KOPT-K1 (cell line): Measurements from ENCODE around the gene DRGX.

ENCODE experiments used
- H3K27ac ChIP-seq: fragments of 200-600 bp; sonication (generic); 2 replicates; pipeline ENCODE4 v1.5.1; 2016; ENCODE audit warnings: antibody characterized with exemption, mild to moderate bottlenecking, low read depth, low read length; ENCODE audit not compliant: poor library complexity, severe bottlenecking
- H3K36me3 ChIP-seq: fragments of 200-600 bp; sonication (generic); 2 replicates; pipeline ENCODE4 v1.5.1; 2017; ENCODE audit warnings: antibody characterized with exemption, mild to moderate bottlenecking, low read length, moderate library complexity; ENCODE audit not compliant: insufficient read depth
- H3K9me3 ChIP-seq: fragments of 200-600 bp; sonication (generic); 2 replicates; pipeline ENCODE4 v1.5.1; 2017; ENCODE audit warnings: antibody characterized with exemption, low read length, mild to moderate bottlenecking; ENCODE audit not compliant: insufficient read depth, poor library complexity, severe bottlenecking

The DRGX gene

GRCh38 chr10:49396666-49396999 is 744 bp upstream of the DRGX start:
- Histone ChIP-seq H3K36me3 (no peaks in the 10 kb centered on the region), H3K9me3 (no peaks in the 10 kb centered on the region), H3K27ac (no peak overlapping the region)

GRCh38 chr10:49394933-49395740 is 752 bp downstream of the DRGX start:
- H3K9me3 ChIP-seq: no peaks in the 10 kb centered on the region
- no peak overlapping the region for H3K27ac ChIP-seq
- H3K36me3 ChIP-seq: no peaks in the 10 kb centered on the region

- no peaks in the 10 kb centered on the region for H3K36me3 ChIP-seq
- H3K27ac ChIP-seq: no peak overlapping the region
- H3K9me3 ChIP-seq: no peaks in the 10 kb centered on the region
Measured at GRCh38 chr10:49393757-49394156, 2.1 kb downstream of the DRGX start.

- Histone ChIP-seq H3K27ac (no peak overlapping the region), H3K9me3 (no peaks in the 10 kb centered on the region), H3K36me3 (no peaks in the 10 kb centered on the region)
Measured at GRCh38 chr10:49393301-49393700, 2.6 kb downstream of the DRGX start.

GRCh38 chr10:49389361-49389933 is 6.4 kb downstream of the DRGX start:
- H3K9me3 ChIP-seq: no peaks in the 10 kb centered on the region
- H3K36me3 ChIP-seq: no peaks in the 10 kb centered on the region
- no peak overlapping the region for H3K27ac ChIP-seq

GRCh38 chr10:49388161-49388560 is 7.7 kb downstream of the DRGX start:
- no peak overlapping the region for H3K27ac ChIP-seq
- H3K36me3 ChIP-seq: no peaks in the 10 kb centered on the region
- no peaks in the 10 kb centered on the region for H3K9me3 ChIP-seq

- no peaks in the 10 kb centered on the region for H3K36me3 ChIP-seq
- H3K9me3 ChIP-seq: no peaks in the 10 kb centered on the region
- H3K27ac ChIP-seq: no peak overlapping the region
Measured at GRCh38 chr10:49387071-49387470, 8.8 kb downstream of the DRGX start.

- Histone ChIP-seq H3K27ac (no peak overlapping the region), H3K9me3 (no peaks in the 10 kb centered on the region), H3K36me3 (no peaks in the 10 kb centered on the region)
Measured at GRCh38 chr10:49385939-49386922, 9.7 kb downstream of the DRGX start.

GRCh38 chr10:49384268-49384953 is 11.5 kb downstream of the DRGX start:
- Histone ChIP-seq H3K36me3 (no peaks in the 10 kb centered on the region), H3K27ac (no peak overlapping the region), H3K9me3 (no peaks in the 10 kb centered on the region)

- Histone ChIP-seq H3K36me3 (no peaks in the 10 kb centered on the region), H3K27ac (no peak overlapping the region), H3K9me3 (no peaks in the 10 kb centered on the region)
Measured at GRCh38 chr10:49383853-49384252, 12.0 kb downstream of the DRGX start.

GRCh38 chr10:49382826-49383225 is 13.1 kb downstream of the DRGX start:
- H3K9me3 ChIP-seq: no peaks in the 10 kb centered on the region
- H3K36me3 ChIP-seq: no peaks in the 10 kb centered on the region
- H3K27ac ChIP-seq: no peak overlapping the region

GRCh38 chr10:49382226-49382625 is 13.7 kb downstream of the DRGX start:
- no peak overlapping the region for H3K27ac ChIP-seq
- no peaks in the 10 kb centered on the region for H3K36me3 ChIP-seq
- H3K9me3 ChIP-seq: no peaks in the 10 kb centered on the region

- H3K27ac ChIP-seq: no peak overlapping the region
- H3K9me3 ChIP-seq: no peaks in the 10 kb centered on the region
- H3K36me3 ChIP-seq: no peaks in the 10 kb centered on the region
Measured at GRCh38 chr10:49381111-49381900, 14.6 kb downstream of the DRGX start.
